HCT116 (cell line): Measurements from ENCODE around the gene HRH2. TPM values are rescaled to one million over a fixed set of nuclear protein-coding genes. Genes with fewer than 3 reads are reported as not detected.

Experiments
- ATAC-seq: fragments of 200-7000 bp; cut with Tn5 transposase; 2 replicates; pipeline ENCODE4 v1.9.1; 2020; ENCODE audit warnings: mild to moderate bottlenecking, moderate library complexity
- BruUV-seq: library from RNA; stranded (reverse); fragments of 400-500 nt; replicated peaks from 2 replicates; lab custom pipeline; 2021; lab: Mats Ljungman, UMichigan
- CTCF ChIA-PET: fragments of 300-600 bp; sonication (Branson Sonifier 250); formaldehyde crosslinking; loops from one replicate; lab custom pipeline; 2021; ENCODE audit warnings: antibody characterized with exemption; lab: Charles Lee
- POLR2A ChIA-PET: fragments of 300-600, 350-600 bp; sonication (Branson Sonifier 250); formaldehyde crosslinking; loops from one replicate; lab custom pipeline; 2021; ENCODE audit warnings: antibody characterized with exemption; lab: Charles Lee
- RAD21 ChIA-PET, 2 experiments: fragments of 300-600 bp; sonication (Branson Sonifier 250); formaldehyde crosslinking; loops; one replicate each; lab custom pipeline; 2023; ENCODE audit warnings: low total read pairs in 2 of 2; ENCODE audit not compliant: uncharacterized antibody in 2 of 2, unreplicated experiment in 2 of 2, low non-redundant PET in 1 of 2; lab: Charles Lee
- DNase-seq: peaks from one replicate; pipeline ENCODE4 v3.0.0-alpha.2; 2010; ENCODE audit warnings: low read depth, low spot score
- H2AFZ ChIP-seq: fragments of 200-600 bp; shearing (Covaris generic), sonication (generic); 2 replicates; pipeline ENCODE4 v1.6.1; 2017; ENCODE audit warnings: low read depth, mixed run types, mixed read lengths, antibody characterized with exemption, low read length; ENCODE audit not compliant: poor library complexity, severe bottlenecking
- H3K27ac ChIP-seq: 2 replicates; pipeline ENCODE4 v1.5.1; 2012; ENCODE audit warnings: low read depth, low read length
- H3K27me3 ChIP-seq: fragments of 200-600 bp; sonication (generic); 2 replicates; pipeline ENCODE4 v1.6.1; 2016; ENCODE audit warnings: mixed run types, low read length, mixed read lengths; ENCODE audit not compliant: insufficient read depth
- H3K36me3 ChIP-seq, 2 experiments: fragments of 200-500 bp in 1 of 2; fragments of 200-600 bp in 1 of 2; sonication (Bioruptor generic) in 1 of 2; sonication (generic) in 1 of 2; 2 replicates each; pipeline versions ENCODE4 v1.5.1 to v1.6.1; 2014 to 2016; ENCODE audit warnings: low read length in 2 of 2, inconsistent platforms in 1 of 2, mixed read lengths in 1 of 2, mixed run types in 1 of 2; ENCODE audit not compliant: insufficient read depth in 2 of 2, control insufficient read depth in 1 of 2
- H3K4me1 ChIP-seq, 2 experiments: fragments of 200-600 bp in 1 of 2; sonication (generic) in 1 of 2; 2 replicates each; pipeline versions ENCODE4 v1.5.1 to v1.6.1; 2012 to 2017; ENCODE audit warnings: low read length in 2 of 2, inconsistent platforms in 1 of 2, mild to moderate bottlenecking in 1 of 2, mixed read lengths in 1 of 2, mixed run types in 1 of 2, moderate library complexity in 1 of 2; ENCODE audit not compliant: insufficient read depth in 2 of 2, control insufficient read depth in 1 of 2
- H3K4me2 ChIP-seq: fragments of 200-600 bp; sonication (generic); 2 replicates; pipeline ENCODE4 v1.6.1; 2017; ENCODE audit warnings: mixed run types, low read length, mixed read lengths
- H3K4me3 ChIP-seq, 2 experiments: fragments of 200-600 bp in 1 of 2; sonication (generic) in 1 of 2; replicated peaks in 1 of 2; 2 replicates each; pipeline ENCODE4 v1.5.1; 2011 to 2016; ENCODE audit warnings: low read length in 2 of 2, control low read depth in 1 of 2, low read depth in 1 of 2, mild to moderate bottlenecking in 1 of 2, mixed read lengths in 1 of 2, mixed run types in 1 of 2
- H3K79me2 ChIP-seq: fragments of 200-600 bp; sonication (generic); 2 replicates; pipeline ENCODE4 v1.6.1; 2017; ENCODE audit warnings: mild to moderate bottlenecking, mixed run types, low read length, moderate library complexity, mixed read lengths; ENCODE audit not compliant: insufficient read depth
- H3K9ac ChIP-seq: fragments of 200-600 bp; sonication (generic); 2 replicates; pipeline ENCODE4 v1.6.1; 2016; ENCODE audit warnings: low read length, mixed read lengths
- H3K9me2 ChIP-seq: fragments of 200-600 bp; sonication (generic), shearing (Covaris generic); 2 replicates; pipeline ENCODE4 v1.6.1; 2017; ENCODE audit warnings: mixed run types, mild to moderate bottlenecking, moderate library complexity; ENCODE audit not compliant: insufficient read depth
- H3K9me3 ChIP-seq, 2 experiments: fragments of 200-500 bp in 1 of 2; fragments of 200-600 bp in 1 of 2; sonication (Bioruptor generic) in 1 of 2; sonication (generic) in 1 of 2; 2 replicates each; pipeline ENCODE4 v1.6.1; 2014 to 2017; ENCODE audit warnings: low read length in 2 of 2, mixed read lengths in 2 of 2, inconsistent platforms in 1 of 2, low read depth in 1 of 2, mild to moderate bottlenecking in 1 of 2, mixed run types in 1 of 2, moderate library complexity in 1 of 2; ENCODE audit not compliant: control insufficient read depth in 1 of 2, insufficient read depth in 1 of 2
- H4K20me1 ChIP-seq: fragments of 200-600 bp; sonication (generic), shearing (Covaris generic); 2 replicates; pipeline ENCODE4 v1.6.1; 2017; ENCODE audit warnings: mixed run types, mild to moderate bottlenecking, moderate library complexity; ENCODE audit not compliant: insufficient read depth
- CBX3 ChIP-seq: IDR thresholded peaks from 2 replicates; pipeline ENCODE4 v1.6.1; 2012; ENCODE audit warnings: low read depth
- EGR1 ChIP-seq: IDR thresholded peaks from 2 replicates; pipeline ENCODE4 v1.6.1; 2012; ENCODE audit warnings: low read depth
- EZH2 ChIP-seq: fragments of 200-600 bp; sonication (generic); IDR thresholded peaks from 2 replicates; pipeline ENCODE4 v1.6.1; 2017; ENCODE audit warnings: antibody characterized with exemption, mixed run types
- JUND ChIP-seq: IDR thresholded peaks from 2 replicates; pipeline ENCODE4 v1.6.1; 2012
- POLR2AphosphoS5 ChIP-seq: IDR thresholded peaks from 2 replicates; pipeline ENCODE4 v1.6.1; 2011; ENCODE audit warnings: mild to moderate bottlenecking, low read depth, low read length, moderate library complexity
- RAD21 ChIP-seq: IDR thresholded peaks from 2 replicates; pipeline ENCODE4 v1.6.1; 2012; ENCODE audit warnings: low read depth, mild to moderate bottlenecking
- REST ChIP-seq: IDR thresholded peaks from 2 replicates; pipeline ENCODE4 v1.6.1; 2012; ENCODE audit warnings: low read depth
- SP1 ChIP-seq: IDR thresholded peaks from 2 replicates; pipeline ENCODE4 v1.6.1; 2012; ENCODE audit warnings: low read depth
- SRF ChIP-seq: IDR thresholded peaks from 2 replicates; pipeline ENCODE4 v1.6.1; 2012; ENCODE audit warnings: low read depth
- intact Hi-C: fragments of 100-400 bp; cut with micrococcal nuclease; formaldehyde crosslinking; loops from 2 replicates; pipeline ENCODE4 v1.10.0; 2022
- total RNA-seq: library from RNA; stranded (reverse); gene quantifications from one replicate; pipeline ENCODE4 v1.2.1, GENCODE V29; 2021; ENCODE audit not compliant: unreplicated experiment

The HRH2 gene
- total RNA-seq, 1 experiment from 2014 or later: 0.12 TPM

DNA sequence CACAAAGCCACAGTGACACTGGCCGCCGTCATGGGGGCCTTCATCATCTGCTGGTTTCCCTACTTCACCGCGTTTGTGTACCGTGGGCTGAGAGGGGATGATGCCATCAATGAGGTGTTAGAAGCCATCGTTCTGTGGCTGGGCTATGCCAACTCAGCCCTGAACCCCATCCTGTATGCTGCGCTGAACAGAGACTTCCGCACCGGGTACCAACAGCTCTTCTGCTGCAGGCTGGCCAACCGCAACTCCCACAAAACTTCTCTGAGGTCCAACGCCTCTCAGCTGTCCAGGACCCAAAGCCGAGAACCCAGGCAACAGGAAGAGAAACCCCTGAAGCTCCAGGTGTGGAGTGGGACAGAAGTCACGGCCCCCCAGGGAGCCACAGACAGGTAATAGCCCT, 26.1 kb downstream of the HRH2 start (continued):
- TF ChIP-seq CBX3 (no peak), JUND (no peak), RAD21 (no peak), EGR1 (no peak)
- TF ChIP-seq, all 23 proteins: peak for 0

GRCh38 chr5:175684931-175685330, 27.1 kb downstream of the HRH2 start:
- Histone ChIP-seq H3K27me3 (peaks cover 44% of the 10 kb centered on the region), H3K27ac (no peak overlapping the region), H3K36me3 (no peaks in the 10 kb centered on the region), H3K9me3 (no peaks in the 10 kb centered on the region)
- no peak for DNase-seq
- TF ChIP-seq POLR2AphosphoS5: no peak
- TF ChIP-seq SRF: no peak
- TF ChIP-seq, all 23 proteins: peak for 0
- no peaks in the 10 kb centered on the region for H4K20me1 ChIP-seq
- no peaks in the 10 kb centered on the region for H3K4me1 ChIP-seq
- intact Hi-C loops: no loop called here
- no peak for ATAC-seq
- no peak overlapping the region for H3K4me2 ChIP-seq
- no peaks in the 10 kb centered on the region for H3K79me2 ChIP-seq
- RAD21 ChIA-PET: no interaction called here
- no peak overlapping the region for H2AFZ ChIP-seq
- CTCF ChIA-PET: interaction anchor here (1.4 kb wide), 1 partner anchor 11 kb away, joined by 3 read pairs; no protein-coding TSS in a partner anchor
- no peaks in the 10 kb centered on the region for H3K9me2 ChIP-seq
- H3K9ac ChIP-seq: no peak overlapping the region
- no peak overlapping the region for H3K4me3 ChIP-seq
- POLR2A ChIA-PET: no interaction called here
- no TSS peak for BruUV-seq

- H2AFZ ChIP-seq: no peak overlapping the region
- intact Hi-C loops: no loop called here
- H3K9me3 ChIP-seq: no peaks in the 10 kb centered on the region
- ATAC-seq: no peak
- H3K4me1 ChIP-seq: no peaks in the 10 kb centered on the region
- POLR2A ChIA-PET: no interaction called here
- no peak for DNase-seq
- H3K36me3 ChIP-seq: no peaks in the 10 kb centered on the region
- no peaks in the 10 kb centered on the region for H4K20me1 ChIP-seq
- H3K4me2 ChIP-seq: no peak overlapping the region
- H3K27ac ChIP-seq: no peak overlapping the region
- RAD21 ChIA-PET: no interaction called here
- CTCF ChIA-PET: no interaction called here
- H3K9me2 ChIP-seq: no peaks in the 10 kb centered on the region
- no peak overlapping the region for H3K4me3 ChIP-seq
- BruUV-seq: no TSS peak
- H3K79me2 ChIP-seq: no peaks in the 10 kb centered on the region
- peaks cover 35% of the 10 kb centered on the region; the same call in 1 of the 2 replicates for H3K27me3 ChIP-seq
- TF ChIP-seq REST (no peak), JUND (no peak), EZH2 (no peak), SP1 (no peak), POLR2AphosphoS5 (no peak), SRF (no peak)
- TF ChIP-seq, all 23 proteins: peak for 0
- H3K9ac ChIP-seq: no peak overlapping the region
These were observed 28.0 kb downstream of the HRH2 start for GRCh38 chr5:175685701-175686350.
